ENCODE results near the gene GCM1.
"Not testable (repeated sequence)": the region's sequence is repeated elsewhere in the genome, so short reads cannot be mapped to it uniquely, and the experiment has no call there.

- not testable (repeated sequence) for TF ChIP-seq CTCF, POLR2A, EP300 (IDR thresholded peaks at IDR 0.05)
Observed at GRCh38 chr6:53158076-53158475, 9.4 kb upstream of the GCM1 start.
